ENCODE data around the gene PRDM16. TPM values are rescaled to one million over a fixed set of nuclear protein-coding genes. Genes with fewer than 3 reads are reported as not detected.

PRDM16 gene
- total RNA-seq, 1 donor from 2014 or later, result 0.43 TPM

DNA sequence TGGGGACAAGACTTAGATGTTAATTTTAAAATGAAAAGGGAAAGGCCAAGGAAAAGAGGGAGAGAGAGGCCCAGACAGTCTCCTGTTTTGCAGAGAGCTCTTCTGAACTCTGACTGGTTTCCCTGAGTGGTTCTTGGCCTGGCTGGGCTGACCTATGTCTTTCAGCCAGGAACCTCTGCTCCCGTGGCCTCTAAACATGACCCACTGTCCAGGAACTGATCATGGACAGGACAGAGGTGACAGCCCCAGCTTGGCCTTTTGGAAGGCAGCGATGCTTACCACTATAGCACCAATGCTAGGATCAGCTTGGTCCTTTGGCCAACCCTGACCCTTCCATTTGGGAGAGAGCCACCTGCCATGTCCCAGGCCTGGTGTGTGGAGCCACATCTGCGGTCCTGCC, 55.2 kb downstream of the PRDM16 start:
- peaks cover 31% of the 10 kb centered on the region for H3K79me2 ChIP-seq (ENCODE audit: insufficient read depth, low read length)

DNA sequence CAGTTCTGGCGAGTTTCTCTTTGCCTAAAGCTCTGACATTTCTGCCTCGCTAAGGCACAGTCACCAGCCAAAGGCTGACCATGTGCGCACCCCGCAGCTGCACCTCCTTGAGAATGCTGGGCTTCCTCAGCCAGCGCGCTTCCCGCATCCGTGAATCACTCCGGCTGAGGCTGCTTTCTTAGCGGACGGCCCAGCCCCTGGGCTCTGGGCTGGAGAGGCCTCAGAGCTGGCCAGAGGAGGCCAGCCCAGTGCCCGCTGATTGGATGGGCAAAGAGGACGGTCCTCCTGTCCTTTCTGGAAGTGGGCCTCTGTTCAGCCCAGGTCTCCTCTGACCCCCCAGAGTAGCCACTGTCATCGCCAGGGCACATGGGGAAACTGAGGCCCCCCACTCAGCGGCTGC, 56.1 kb downstream of the PRDM16 start:
- no peaks in the 10 kb centered on the region for H3K36me3 Mint-ChIP-seq (ENCODE audit: low read depth, unreplicated experiment)
- Histone ChIP-seq H3K79me2 (ENCODE audit: insufficient read depth, low read length) (peaks cover 28% of the 10 kb centered on the region), H3K4me2 (ENCODE audit: low read length) (no peak overlapping the region), H2AFZ (ENCODE audit: low read depth, low read length) (no peak overlapping the region), H3K27ac (ENCODE audit: low read depth, low read length) (no peak overlapping the region), H3K9me3 (ENCODE audit: insufficient read depth, low read depth, low read length) (no peaks in the 10 kb centered on the region), H3K4me3 (ENCODE audit: insufficient read depth, low read depth, low read length) (no peak overlapping the region), H4K20me1 (ENCODE audit: insufficient read depth, low read length) (peaks cover 55% of the 10 kb centered on the region), H3K36me3 (ENCODE audit: insufficient read depth, low read length) (no peaks in the 10 kb centered on the region), H3K9ac (ENCODE audit: low read length) (no peak overlapping the region), H3K27me3 (ENCODE audit: insufficient read depth, low read length) (no peaks in the 10 kb centered on the region), H3K4me1 (ENCODE audit: insufficient read depth, low read length) (peaks cover 13% of the 10 kb centered on the region)
- H3K27ac Mint-ChIP-seq (ENCODE audit: unreplicated experiment), result no peak overlapping the region
- H3K4me1 Mint-ChIP-seq (ENCODE audit: low read depth, unreplicated experiment), result no peaks in the 10 kb centered on the region
- TF ChIP-seq, protein P1, sequence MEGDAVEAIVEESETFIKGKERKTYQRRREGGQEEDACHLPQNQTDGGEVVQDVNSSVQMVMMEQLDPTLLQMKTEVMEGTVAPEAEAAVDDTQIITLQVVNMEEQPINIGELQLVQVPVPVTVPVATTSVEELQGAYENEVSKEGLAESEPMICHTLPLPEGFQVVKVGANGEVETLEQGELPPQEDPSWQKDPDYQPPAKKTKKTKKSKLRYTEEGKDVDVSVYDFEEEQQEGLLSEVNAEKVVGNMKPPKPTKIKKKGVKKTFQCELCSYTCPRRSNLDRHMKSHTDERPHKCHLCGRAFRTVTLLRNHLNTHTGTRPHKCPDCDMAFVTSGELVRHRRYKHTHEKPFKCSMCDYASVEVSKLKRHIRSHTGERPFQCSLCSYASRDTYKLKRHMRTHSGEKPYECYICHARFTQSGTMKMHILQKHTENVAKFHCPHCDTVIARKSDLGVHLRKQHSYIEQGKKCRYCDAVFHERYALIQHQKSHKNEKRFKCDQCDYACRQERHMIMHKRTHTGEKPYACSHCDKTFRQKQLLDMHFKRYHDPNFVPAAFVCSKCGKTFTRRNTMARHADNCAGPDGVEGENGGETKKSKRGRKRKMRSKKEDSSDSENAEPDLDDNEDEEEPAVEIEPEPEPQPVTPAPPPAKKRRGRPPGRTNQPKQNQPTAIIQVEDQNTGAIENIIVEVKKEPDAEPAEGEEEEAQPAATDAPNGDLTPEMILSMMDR (IDR thresholded peaks at IDR 0.05; ENCODE audit: insufficient read depth, low read depth, low read length), result no peak
- no peak for TF ChIP-seq EZH2 (IDR thresholded peaks at IDR 0.05; ENCODE audit: insufficient read depth, low read length)
- DNase-seq (ENCODE audit: low read depth), result peak; percentile 31
- peaks cover 53% of the 10 kb centered on the region for H3K27me3 Mint-ChIP-seq (ENCODE audit: low read depth, unreplicated experiment)
- FAIRE-seq, result no peak
- H3K9me3 Mint-ChIP-seq (ENCODE audit: unreplicated experiment), result no peaks in the 10 kb centered on the region
- H3K4me3 Mint-ChIP-seq (ENCODE audit: unreplicated experiment), result no peak overlapping the region

More for the DNA sequence above, 55.2 kb downstream of the PRDM16 start:
- Mint-ChIP-seq H3K4me1 (ENCODE audit: low read depth, unreplicated experiment) (peaks cover 1% of the 10 kb centered on the region), H3K36me3 (ENCODE audit: low read depth, unreplicated experiment) (no peaks in the 10 kb centered on the region), H3K4me3 (ENCODE audit: unreplicated experiment) (no peak overlapping the region), H3K27ac (ENCODE audit: unreplicated experiment) (no peak overlapping the region), H3K9me3 (ENCODE audit: unreplicated experiment) (no peaks in the 10 kb centered on the region), H3K27me3 (ENCODE audit: low read depth, unreplicated experiment) (peaks cover 56% of the 10 kb centered on the region)
- Histone ChIP-seq H4K20me1 (ENCODE audit: insufficient read depth, low read length) (peaks cover 61% of the 10 kb centered on the region), H3K27me3 (ENCODE audit: insufficient read depth, low read length) (no peaks in the 10 kb centered on the region), H3K4me2 (ENCODE audit: low read length) (no peak overlapping the region), H3K4me1 (ENCODE audit: insufficient read depth, low read length) (peaks cover 21% of the 10 kb centered on the region), H3K36me3 (ENCODE audit: insufficient read depth, low read length) (no peaks in the 10 kb centered on the region), H3K9me3 (ENCODE audit: insufficient read depth, low read depth, low read length) (no peaks in the 10 kb centered on the region), H3K9ac (ENCODE audit: low read length) (no peak overlapping the region), H2AFZ (ENCODE audit: low read depth, low read length) (no peak overlapping the region), H3K27ac (ENCODE audit: low read depth, low read length) (no peak overlapping the region), H3K4me3 (ENCODE audit: insufficient read depth, low read depth, low read length) (no peak overlapping the region)
- DNase-seq (ENCODE audit: low read depth) (no peak), FAIRE-seq (no peak)
- TF ChIP-seq, protein P1 (IDR thresholded peaks at IDR 0.05; ENCODE audit: insufficient read depth, low read depth, low read length), result no peak
- TF ChIP-seq EZH2 (IDR thresholded peaks at IDR 0.05; ENCODE audit: insufficient read depth, low read length), result no peak

DNA sequence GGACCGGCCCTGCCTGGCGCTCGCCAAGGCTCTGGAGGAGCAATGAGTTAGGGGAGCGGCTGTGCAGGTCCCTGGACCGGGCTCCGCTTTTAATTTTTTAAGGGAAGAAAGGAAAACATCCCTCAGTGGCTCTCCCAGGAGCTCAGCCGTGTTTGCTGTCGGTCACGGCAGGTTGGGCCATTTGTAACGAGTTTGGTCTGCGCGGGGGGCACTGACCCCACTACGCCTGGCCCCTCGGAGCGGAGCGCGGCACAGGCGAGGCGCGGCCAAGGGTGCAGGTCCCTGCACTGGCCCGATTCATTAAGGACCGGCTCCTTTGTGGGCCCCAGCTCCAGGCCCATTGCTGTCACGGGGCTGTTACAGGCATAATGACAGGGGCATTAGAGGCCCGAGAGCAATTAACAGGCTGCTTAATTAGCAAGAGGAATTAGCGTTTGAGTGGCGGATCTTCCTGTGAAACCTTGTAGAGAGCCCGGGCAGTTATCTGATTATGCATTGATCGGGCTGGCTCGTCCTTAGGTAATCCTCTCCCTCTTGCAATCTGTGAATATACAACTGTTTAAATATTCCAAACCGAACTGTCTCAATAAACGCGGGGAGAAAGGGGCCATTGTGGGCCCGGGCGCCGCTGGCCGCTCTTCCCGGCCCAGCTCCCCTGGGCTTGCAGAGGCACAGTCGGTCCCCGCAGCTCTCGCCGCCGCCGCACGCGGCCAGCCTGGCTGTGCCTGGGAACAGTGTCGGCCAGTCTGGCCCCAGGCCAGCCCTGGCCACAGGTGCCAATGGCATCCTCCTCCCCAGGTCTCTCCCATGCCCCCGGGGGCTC, 56.8 kb downstream of the PRDM16 start:
- no peak for FAIRE-seq
- H3K9me3 ChIP-seq (ENCODE audit: insufficient read depth, low read depth, low read length), result no peaks in the 10 kb centered on the region

More for the DNA sequence above, 56.8 kb downstream of the PRDM16 start:
- Histone ChIP-seq H4K20me1 (ENCODE audit: insufficient read depth, low read length) (peaks cover 52% of the 10 kb centered on the region), H3K9ac (ENCODE audit: low read length) (no peak overlapping the region), H3K36me3 (ENCODE audit: insufficient read depth, low read length) (no peaks in the 10 kb centered on the region), H3K4me1 (ENCODE audit: insufficient read depth, low read length) (peaks cover 11% of the 10 kb centered on the region), H3K4me2 (ENCODE audit: low read length) (no peak overlapping the region), H3K27ac (ENCODE audit: low read depth, low read length) (no peak overlapping the region), H3K79me2 (ENCODE audit: insufficient read depth, low read length) (peaks cover 28% of the 10 kb centered on the region), H2AFZ (ENCODE audit: low read depth, low read length) (no peak overlapping the region), H3K4me3 (ENCODE audit: insufficient read depth, low read depth, low read length) (no peak overlapping the region), H3K27me3 (ENCODE audit: insufficient read depth, low read length) (no peaks in the 10 kb centered on the region)
- no peak overlapping the region for H3K4me3 Mint-ChIP-seq (ENCODE audit: unreplicated experiment)
- no peak overlapping the region for H3K27ac Mint-ChIP-seq (ENCODE audit: unreplicated experiment)
- peaks cover 54% of the 10 kb centered on the region for H3K27me3 Mint-ChIP-seq (ENCODE audit: low read depth, unreplicated experiment)
- no peaks in the 10 kb centered on the region for H3K36me3 Mint-ChIP-seq (ENCODE audit: low read depth, unreplicated experiment)
- H3K9me3 Mint-ChIP-seq (ENCODE audit: unreplicated experiment), result no peaks in the 10 kb centered on the region
- DNase-seq (ENCODE audit: low read depth), result no peak
- TF ChIP-seq EZH2 (IDR thresholded peaks at IDR 0.05; ENCODE audit: insufficient read depth, low read length), result no peak
- TF ChIP-seq, protein P1 (IDR thresholded peaks at IDR 0.05; ENCODE audit: insufficient read depth, low read depth, low read length), result no peak
- no peaks in the 10 kb centered on the region for H3K4me1 Mint-ChIP-seq (ENCODE audit: low read depth, unreplicated experiment)

All from astrocyte (in vitro differentiated cells and primary cell).